Activated CD4-positive, alpha-beta T cell treated with anti-CD3 and anti-CD28 coated beads, Interleukin-2, amount 50 U/mL, for 16 hours (primary cell): ENCODE data around the gene TLCD3A.
"Not testable (repeated sequence)": the region's sequence is repeated elsewhere in the genome, so short reads cannot be mapped to it uniquely, and the experiment has no call there.

Source experiments
- DNase-seq: peaks from one replicate; pipeline ENCODE4 v3.0.0-alpha.2; 2020

The TLCD3A gene

GRCh38 chr17:750431-751037 is 18.1 kb downstream of the TLCD3A start:
- DNase-seq, result no peak

GRCh38 chr17:751269-752001 is 19.0 kb downstream of the TLCD3A start:
- peak; percentile 57 for DNase-seq

- DNase-seq, result peak; percentile 96
Measured at GRCh38 chr17:752002-752619, 19.7 kb downstream of the TLCD3A start, which contains the start of gene GEMIN4. Gene GEMIN4, minus strand, starts transcription at chr17:752264. Its CDS starts 122 bp downstream, at chr17:752142.

- DNase-seq, result peak; percentile 24
Measured at GRCh38 chr17:752620-753219, 20.3 kb downstream of the TLCD3A start.

- no peak for DNase-seq
Measured at GRCh38 chr17:753418-753817, 21.0 kb downstream of the TLCD3A start.

GRCh38 chr17:755319-755961 is 23.0 kb downstream of the TLCD3A start:
- DNase-seq, result not testable (repeated sequence)

GRCh38 chr17:756010-756567 is 23.7 kb downstream of the TLCD3A start:
- not testable (repeated sequence) for DNase-seq

GRCh38 chr17:759964-760363 is 27.6 kb downstream of the TLCD3A start:
- no peak for DNase-seq

GRCh38 chr17:760371-760770 is 28.0 kb downstream of the TLCD3A start:
- DNase-seq, result no peak

- no peak for DNase-seq
Measured at GRCh38 chr17:767076-767475, 34.7 kb downstream of the TLCD3A start.

GRCh38 chr17:773016-773415 is 40.6 kb downstream of the TLCD3A start:
- DNase-seq, result no peak

- peak; percentile 48 for DNase-seq
Measured at GRCh38 chr17:773467-774312, 41.3 kb downstream of the TLCD3A start.

- DNase-seq, result no peak
Measured at GRCh38 chr17:774313-774584, 41.9 kb downstream of the TLCD3A start.

GRCh38 chr17:778096-778495 is 45.7 kb downstream of the TLCD3A start:
- DNase-seq, result no peak

GRCh38 chr17:781805-782731 is 49.7 kb downstream of the TLCD3A start, which contains the start of the genes GLOD4 and MRM3:
Gene GLOD4, minus strand, starts transcription at chr17:782280. Its CDS starts 25 bp downstream, at chr17:782255.
Gene MRM3, plus strand, starts transcription at chr17:782353. Its CDS starts 26 bp downstream, at chr17:782379.
- peak; percentile 94 for DNase-seq

GRCh38 chr17:784143-784542 is 51.7 kb downstream of the TLCD3A start:
- DNase-seq, result no peak

GRCh38 chr17:785901-786300 is 53.5 kb downstream of the TLCD3A start:
- DNase-seq, result not testable (repeated sequence)

- DNase-seq, result no peak
Measured at GRCh38 chr17:787641-788221, 55.3 kb downstream of the TLCD3A start.

- DNase-seq, result no peak
Measured at GRCh38 chr17:788551-788950, 56.2 kb downstream of the TLCD3A start.

GRCh38 chr17:789160-789840 is 56.9 kb downstream of the TLCD3A start:
- no peak for DNase-seq
